GM12892 (cell line): ENCODE results near the gene BTG4. TPM values are rescaled to one million over a fixed set of nuclear protein-coding genes. Genes with fewer than 3 reads are reported as not detected.

Experiments
- DNase-seq: peaks from one replicate; pipeline ENCODE4 v3.0.0; 2011; ENCODE audit not compliant: insufficient read length
- FAIRE-seq: peaks from 2 replicates; lab custom pipeline; 2011; peaks lifted over from hg19 to GRCh38; lab: Jason Lieb, UNC
- POLR2A ChIP-seq: IDR thresholded peaks from 2 replicates; pipeline ENCODE4 v1.6.1; 2011; ENCODE audit warnings: low read depth, low read length, control low read depth
- POLR2AphosphoS5 ChIP-seq: IDR thresholded peaks from 2 replicates; pipeline ENCODE4 v1.6.1; 2011; ENCODE audit warnings: low read depth, low read length, control low read depth
- TAF1 ChIP-seq: IDR thresholded peaks from 2 replicates; pipeline ENCODE4 v1.6.1; 2011; ENCODE audit warnings: low read depth, mild to moderate bottlenecking, control low read depth, low read length, borderline replicate concordance
- polyA plus RNA-seq: library from polyadenylated mRNA; unstranded; fragments of >200 nt; gene quantifications from one replicate; pipeline ENCODE4 v1.2.1, GENCODE V29; 2012; ENCODE audit warnings: missing spikeins, inconsistent platforms; ENCODE audit not compliant: missing spikeins

Gene BTG4
- not detected for polyA plus RNA-seq

DNA sequence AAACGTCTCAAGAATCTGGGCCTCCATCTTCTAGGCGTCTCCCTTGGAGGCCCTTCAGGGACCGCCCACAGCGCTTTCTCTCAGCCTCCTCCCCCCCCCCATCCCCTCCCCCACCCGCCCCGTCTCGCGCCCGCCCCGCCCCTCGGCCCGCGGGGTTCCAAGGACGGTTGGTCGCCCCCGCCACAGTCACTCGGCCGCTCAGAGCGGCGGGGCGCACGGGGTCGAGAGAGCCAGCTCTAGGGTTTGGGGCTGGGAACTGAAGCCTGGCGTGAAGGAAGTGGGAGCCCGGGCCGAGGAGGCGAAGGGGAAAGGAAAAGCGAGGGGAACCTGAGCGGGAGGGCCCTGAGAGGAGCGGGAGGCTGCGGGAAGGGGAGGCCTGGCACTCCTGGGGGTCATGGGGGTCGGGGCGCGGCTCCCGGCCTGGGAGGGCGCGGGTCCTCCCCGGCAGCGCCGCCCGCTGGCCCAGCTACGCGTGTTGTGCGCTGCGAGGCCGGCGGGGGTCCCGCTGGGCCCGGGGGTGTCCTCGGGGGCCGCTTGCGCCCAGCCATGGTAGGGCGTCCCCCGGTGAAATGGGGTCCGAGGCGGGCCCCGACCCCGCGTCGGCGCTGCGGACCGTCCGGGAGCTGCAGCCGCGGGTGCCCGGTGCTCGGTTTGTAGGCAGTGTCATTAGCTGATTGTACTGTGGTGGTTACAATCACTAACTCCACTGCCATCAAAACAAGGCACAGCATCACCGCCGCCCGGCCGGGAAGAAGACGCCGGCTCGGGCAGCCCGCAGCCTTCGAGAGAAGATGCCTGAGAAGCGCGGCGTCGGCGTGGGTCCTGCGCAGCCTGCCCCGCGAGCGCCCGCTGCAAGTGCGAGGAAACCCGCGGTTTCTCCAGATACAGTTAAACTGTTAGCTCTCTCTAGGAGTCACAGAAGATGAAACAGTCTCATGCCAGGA is at the start of gene BTG4:
Gene BTG4, minus strand, starts transcription at position 91 of the 944 bp plus-strand sequence. CDS start 13,610 bp downstream, outside the sequence.
- DNase-seq, result peak; percentile 19
- peak; percentile 77 for FAIRE-seq
- TF ChIP-seq POLR2A (no peak), POLR2AphosphoS5 (no peak), TAF1 (no peak)

GRCh38 chr11:111561791-111562325 is 49.7 kb upstream of the BTG4 start:
- DNase-seq (no peak), FAIRE-seq (no peak)
- TF ChIP-seq POLR2A (no peak), POLR2AphosphoS5 (no peak), TAF1 (no peak)

DNA sequence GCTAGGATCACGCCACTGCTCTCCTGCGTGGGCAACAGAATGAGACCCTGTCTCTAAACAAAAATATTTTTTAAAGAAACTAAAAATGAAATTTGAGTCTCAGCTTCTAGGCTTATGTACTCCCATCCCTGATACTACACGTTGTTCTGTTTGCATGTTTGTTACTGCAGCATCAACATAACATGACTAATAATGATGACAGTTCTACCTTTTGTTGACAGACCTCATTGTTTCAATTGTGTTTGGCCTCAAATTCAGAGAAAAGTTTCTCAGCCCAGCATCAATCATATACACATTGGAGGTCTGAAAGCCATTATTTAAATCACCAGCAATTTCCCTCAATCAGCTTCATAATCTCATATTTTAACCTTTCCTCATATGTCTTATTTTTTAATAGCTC is 49.1 kb upstream of the BTG4 start:
- no peak for FAIRE-seq
- no peak for DNase-seq
- TF ChIP-seq TAF1 (no peak), POLR2AphosphoS5 (no peak), POLR2A (no peak)

GRCh38 chr11:111560800-111561199 is 48.6 kb upstream of the BTG4 start:
- no peak for FAIRE-seq
- TF ChIP-seq TAF1 (no peak), POLR2AphosphoS5 (no peak), POLR2A (no peak)
- no peak for DNase-seq

DNA sequence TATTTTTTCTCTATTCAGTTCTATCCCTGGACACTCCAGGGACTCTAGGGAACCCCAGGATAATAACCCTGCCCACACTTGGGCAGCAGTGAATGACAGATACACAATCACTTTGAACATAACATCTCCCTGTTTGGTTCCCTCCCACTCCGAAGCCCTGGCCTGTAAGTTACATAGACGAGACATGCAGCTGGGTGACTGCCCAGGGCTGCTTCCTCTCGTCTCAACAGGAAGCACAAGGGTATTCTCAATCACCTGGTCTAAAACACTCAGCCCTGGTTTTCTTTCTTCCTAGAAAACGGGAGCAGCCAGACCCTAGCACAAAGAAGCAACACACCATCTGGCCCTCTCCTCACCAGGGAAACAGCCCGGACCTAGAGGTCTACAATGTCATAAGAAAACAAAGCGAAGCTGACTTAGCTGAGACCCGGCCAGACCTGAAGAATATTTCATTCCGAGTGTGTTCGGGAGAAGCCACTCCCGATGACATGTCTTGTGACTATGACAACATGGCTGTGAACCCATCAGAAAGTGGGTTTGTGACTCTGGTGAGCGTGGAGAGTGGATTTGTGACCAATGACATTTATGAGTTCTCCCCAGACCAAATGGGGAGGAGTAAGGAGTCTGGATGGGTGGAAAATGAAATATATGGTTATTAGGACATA is 47.7 kb upstream of the BTG4 start:
- FAIRE-seq (peak; percentile 63), DNase-seq (no peak)
- TF ChIP-seq POLR2AphosphoS5 (no peak), POLR2A (no peak), TAF1 (no peak)

- no peak for DNase-seq
- TF ChIP-seq POLR2A (no peak), POLR2AphosphoS5 (no peak)
- FAIRE-seq, result no peak
These were observed 45.4 kb upstream of the BTG4 start for GRCh38 chr11:111557425-111558111.

DNA sequence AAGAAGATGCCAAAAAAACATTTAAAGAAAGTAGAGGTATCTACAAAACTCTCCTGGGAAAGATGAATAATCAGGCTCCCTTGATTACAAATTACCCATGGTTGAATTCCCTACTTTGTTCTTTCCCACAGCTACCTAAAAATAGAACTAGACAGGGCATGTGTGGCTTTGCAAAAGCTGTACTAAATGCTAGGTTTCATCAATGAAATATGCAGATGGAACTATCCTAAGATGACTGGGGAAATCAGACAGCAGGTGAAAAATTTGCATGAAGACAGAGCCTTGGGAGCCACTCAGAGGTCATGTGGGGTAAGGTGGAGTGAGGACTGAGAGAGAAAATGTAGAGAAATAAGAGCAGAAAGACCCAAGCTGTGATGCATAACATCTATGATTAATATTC is 43.1 kb upstream of the BTG4 start:
- FAIRE-seq, result no peak
- DNase-seq, result no peak
- TF ChIP-seq POLR2AphosphoS5, result no peak
- TF ChIP-seq POLR2A, result no peak
- TF ChIP-seq TAF1, result no peak

- no peak for FAIRE-seq
- no peak for TF ChIP-seq POLR2AphosphoS5
- TF ChIP-seq TAF1, result no peak
- DNase-seq, result no peak
These were observed 42.3 kb upstream of the BTG4 start for GRCh38 chr11:111554532-111554931.

DNA sequence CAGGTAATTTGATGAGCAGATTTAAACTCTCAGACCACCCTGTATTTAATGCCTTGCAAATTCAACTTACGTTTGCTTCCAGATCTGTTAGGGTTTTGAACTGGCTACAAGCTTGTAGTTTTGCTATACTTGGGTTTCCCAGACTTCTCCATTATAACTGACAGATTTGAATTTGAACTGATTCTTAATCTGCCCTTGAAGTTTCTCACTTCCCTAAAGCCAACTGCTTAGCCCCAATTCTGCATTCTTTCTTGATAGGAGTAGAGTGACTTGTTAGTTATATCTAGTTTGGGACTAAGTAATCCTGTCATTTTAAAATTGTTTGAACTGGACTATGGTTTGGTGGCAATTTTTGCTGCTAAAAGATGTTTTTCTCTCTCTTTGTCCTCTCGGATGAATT is 38.1 kb upstream of the BTG4 start:
- FAIRE-seq, result no peak
- DNase-seq, result no peak
- no peak for TF ChIP-seq POLR2AphosphoS5
- TF ChIP-seq TAF1, result no peak
- no peak for TF ChIP-seq POLR2A

DNA sequence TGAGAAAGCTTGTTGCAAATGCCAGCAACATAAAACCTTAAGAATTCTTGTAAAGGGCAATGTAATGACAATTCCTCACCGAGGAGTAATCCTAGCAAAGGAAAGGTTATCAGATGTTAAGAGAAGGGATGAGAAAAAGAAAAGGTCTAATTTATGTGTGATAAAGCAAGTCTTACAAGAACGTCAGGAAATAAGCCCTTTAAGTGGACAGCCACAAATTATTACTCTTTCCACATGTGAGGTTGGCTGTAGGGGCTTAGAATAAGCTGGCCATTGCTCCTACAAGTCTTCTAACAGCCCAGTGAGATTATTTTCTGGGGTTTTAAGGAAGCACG is 37.6 kb upstream of the BTG4 start:
- TF ChIP-seq TAF1, result no peak
- DNase-seq, result no peak
- FAIRE-seq, result no peak

GRCh38 chr11:111549196-111549868 is 37.1 kb upstream of the BTG4 start:
- DNase-seq (no peak), FAIRE-seq (no peak)
- no peak for TF ChIP-seq POLR2AphosphoS5
- TF ChIP-seq POLR2A, result no peak
- TF ChIP-seq TAF1, result no peak

DNA sequence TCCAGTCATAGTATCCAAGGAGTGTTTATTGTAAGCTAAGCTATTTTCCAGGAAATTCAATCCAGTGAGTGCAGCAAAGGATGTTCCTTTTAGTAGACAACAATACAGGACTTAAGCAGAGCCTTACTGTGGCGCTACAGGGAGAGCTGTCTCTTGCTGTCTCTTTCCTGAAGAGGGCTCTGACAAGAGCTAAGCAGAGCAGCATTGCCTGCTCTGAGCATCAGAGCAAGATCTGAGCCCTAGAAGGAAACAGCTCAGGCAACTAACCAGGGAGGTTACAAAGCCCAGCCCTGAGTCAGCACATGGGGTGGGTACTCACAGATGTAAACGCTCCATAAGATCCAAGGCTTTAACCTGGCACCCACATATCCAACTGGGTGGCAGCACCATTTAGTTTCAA is 36.3 kb upstream of the BTG4 start:
- FAIRE-seq (no peak), DNase-seq (no peak)
- TF ChIP-seq POLR2A (no peak), POLR2AphosphoS5 (no peak), TAF1 (no peak)
